GM10266 (cell line): ENCODE measurements around the gene RBM12.

ENCODE experiments used
- DNase-seq: peaks from one replicate; pipeline ENCODE4 v3.0.0; 2012; ENCODE audit errors: extremely low spot score
- TF ChIP-seq, protein P1 (sequence below): IDR thresholded peaks from 2 replicates; pipeline ENCODE4 v1.5.1; 2012; ENCODE audit warnings: mild to moderate bottlenecking, low read depth; ENCODE audit not compliant: control insufficient read depth, insufficient read depth; ENCODE audit errors: missing control alignments

RBM12 gene

DNA sequence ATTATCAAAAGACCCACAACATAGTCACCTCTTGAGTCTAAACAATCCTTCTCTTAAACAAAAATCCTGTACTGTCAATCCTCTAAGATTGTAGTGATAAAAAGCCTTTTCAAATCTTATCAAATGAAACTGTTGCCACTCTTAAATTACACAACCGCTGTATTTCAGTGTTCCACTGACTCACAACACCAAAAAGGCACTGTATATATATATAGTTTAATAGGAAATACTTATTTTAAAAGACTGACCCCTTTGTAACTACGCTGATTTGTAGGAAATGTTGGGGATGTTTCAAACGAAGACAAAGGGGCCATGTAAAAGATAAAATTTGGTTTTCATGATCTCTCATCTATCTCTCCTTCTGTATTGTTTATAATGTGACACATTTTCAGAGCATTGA is 14.1 kb downstream of the RBM12 start:
- TF ChIP-seq, protein P1, sequence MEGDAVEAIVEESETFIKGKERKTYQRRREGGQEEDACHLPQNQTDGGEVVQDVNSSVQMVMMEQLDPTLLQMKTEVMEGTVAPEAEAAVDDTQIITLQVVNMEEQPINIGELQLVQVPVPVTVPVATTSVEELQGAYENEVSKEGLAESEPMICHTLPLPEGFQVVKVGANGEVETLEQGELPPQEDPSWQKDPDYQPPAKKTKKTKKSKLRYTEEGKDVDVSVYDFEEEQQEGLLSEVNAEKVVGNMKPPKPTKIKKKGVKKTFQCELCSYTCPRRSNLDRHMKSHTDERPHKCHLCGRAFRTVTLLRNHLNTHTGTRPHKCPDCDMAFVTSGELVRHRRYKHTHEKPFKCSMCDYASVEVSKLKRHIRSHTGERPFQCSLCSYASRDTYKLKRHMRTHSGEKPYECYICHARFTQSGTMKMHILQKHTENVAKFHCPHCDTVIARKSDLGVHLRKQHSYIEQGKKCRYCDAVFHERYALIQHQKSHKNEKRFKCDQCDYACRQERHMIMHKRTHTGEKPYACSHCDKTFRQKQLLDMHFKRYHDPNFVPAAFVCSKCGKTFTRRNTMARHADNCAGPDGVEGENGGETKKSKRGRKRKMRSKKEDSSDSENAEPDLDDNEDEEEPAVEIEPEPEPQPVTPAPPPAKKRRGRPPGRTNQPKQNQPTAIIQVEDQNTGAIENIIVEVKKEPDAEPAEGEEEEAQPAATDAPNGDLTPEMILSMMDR: no peak
- no peak for DNase-seq

DNA sequence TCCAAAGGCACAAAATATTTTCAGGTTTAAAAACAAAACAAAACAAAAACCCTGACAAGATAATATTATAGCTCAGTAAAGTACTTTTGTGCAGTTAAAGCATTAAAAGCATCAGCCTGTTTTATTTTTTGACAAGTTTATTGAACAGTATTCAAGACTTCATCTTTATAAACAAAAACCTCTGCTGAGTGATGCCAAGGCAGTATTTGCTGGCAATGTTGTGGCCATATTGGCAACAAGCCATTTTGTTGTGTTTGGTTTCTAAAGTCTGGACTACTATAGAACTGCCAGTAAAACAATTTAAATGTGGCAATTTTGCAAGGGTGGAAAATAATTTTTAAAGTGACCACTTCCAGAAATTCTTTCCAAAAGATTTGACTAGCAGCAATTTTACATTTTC is 15.9 kb downstream of the RBM12 start:
- DNase-seq: no peak
- TF ChIP-seq, protein P1: no peak

DNA sequence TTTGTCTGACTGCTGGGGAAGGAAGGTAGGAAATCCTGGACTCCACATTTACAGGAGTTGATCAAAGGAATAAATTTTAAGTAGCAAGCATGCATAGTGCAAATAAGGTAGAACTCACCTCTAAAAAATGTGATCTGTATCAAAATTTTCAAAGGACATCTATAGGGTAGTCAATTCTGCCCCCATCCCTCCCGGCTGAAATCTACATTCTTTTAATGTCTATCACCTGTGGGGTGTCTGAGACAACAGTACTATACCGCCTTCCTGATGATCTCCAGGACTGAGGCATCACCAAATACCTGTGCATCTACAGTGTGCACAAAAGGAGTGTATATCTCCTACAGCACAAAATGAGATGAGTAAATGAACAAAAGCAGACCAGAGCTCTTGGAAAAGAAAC is 19.9 kb downstream of the RBM12 start:
- TF ChIP-seq, protein P1: no peak
- DNase-seq: no peak

DNA sequence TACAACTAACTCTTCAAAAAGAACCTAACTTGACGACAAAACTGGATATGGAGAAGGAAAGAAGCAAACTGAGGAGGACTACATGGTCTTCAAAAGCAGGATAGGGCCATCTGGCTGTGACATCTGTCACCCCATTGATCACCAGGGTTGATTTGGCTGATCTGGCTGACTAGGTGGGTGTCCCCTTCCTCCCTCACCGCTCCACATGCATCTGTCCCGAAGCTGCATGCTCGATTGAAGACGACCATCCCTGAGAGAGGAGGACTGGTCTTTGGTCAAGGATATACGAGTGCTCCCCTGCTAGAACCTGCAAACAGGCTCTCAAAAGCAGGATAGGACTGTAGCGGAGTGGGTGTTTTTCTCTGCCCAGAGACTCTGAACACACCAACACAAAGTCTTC is 21.7 kb downstream of the RBM12 start:
- DNase-seq: no peak
- TF ChIP-seq, protein P1: no peak

DNA sequence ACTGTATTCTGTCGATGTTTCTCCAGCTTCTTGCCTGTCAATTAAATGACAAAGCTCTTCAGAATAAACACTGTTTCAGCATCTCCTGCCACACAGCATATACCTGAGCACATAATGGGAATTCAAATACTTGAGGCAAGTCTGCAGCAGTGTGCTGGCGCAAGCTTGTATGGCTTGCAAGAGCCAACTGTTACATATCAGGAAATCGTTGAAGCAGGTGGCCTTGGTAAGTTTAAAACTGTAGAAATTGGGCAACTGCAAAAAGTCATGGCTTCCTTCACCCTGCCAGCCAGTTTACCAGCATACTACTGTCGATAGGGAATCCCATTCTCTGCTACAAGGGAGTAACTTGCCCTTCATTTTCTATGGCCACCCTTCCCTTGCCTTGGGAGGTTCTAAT is 23.0 kb downstream of the RBM12 start:
- DNase-seq: no peak
- TF ChIP-seq, protein P1: no peak

DNA sequence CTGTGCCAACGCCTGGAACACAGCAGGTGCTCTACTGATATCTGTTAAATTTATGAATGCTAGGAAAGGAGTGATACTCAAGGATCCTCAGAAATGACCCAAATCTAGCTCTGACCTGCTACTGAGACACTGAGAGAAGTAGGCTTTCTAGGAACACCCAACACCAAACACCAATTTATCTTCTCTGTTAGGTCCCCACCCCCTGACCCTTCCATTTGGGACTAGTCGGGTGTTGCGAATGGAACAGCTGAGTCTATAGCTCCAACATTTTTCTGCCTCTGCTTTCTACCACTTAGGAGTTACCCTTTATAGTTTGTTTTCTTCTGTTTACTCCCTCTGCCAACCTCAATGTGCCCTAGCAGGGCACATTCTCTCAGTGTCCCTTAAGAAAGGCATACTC is 24.0 kb downstream of the RBM12 start:
- DNase-seq: no peak
- TF ChIP-seq, protein P1: no peak

DNA sequence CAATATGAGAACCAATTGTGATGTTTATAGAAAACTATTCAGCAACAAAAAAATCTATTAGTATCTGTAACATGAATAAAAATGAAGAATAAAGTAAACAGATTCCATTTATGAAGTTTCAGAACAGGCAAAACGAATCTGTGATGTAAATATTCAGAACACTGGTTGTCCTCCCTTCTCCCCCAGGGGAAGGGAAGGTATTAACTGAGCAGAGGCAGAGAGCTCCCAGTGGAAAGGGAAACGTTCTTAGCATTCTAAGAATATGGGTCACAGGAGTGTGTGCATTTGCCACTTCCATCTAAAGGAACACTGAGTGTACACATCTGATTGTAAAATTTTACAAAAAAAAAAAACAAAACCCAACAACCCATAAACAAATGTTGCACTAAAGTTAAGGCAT is 25.9 kb downstream of the RBM12 start:
- TF ChIP-seq, protein P1: no peak
- DNase-seq: no peak
